Thyroid gland (tissue), 4 donors: ENCODE results near the gene FEN1. TPM values are rescaled to one million over a fixed set of nuclear protein-coding genes. Genes with fewer than 3 reads are reported as not detected.

Experiments used
- DNase-seq, 2 donors: peaks; one replicate each; pipeline ENCODE4 v3.0.0-alpha.2; 2019
- H3K27ac ChIP-seq, 3 donors: fragments of 200-600 bp; sonication (generic); 1 replicate in 2 of 3; 2 replicates in 1 of 3; pipeline ENCODE4 v1.5.1; 2016 to 2019; ENCODE audit warnings: mild to moderate bottlenecking in 1 of 3, moderate library complexity in 1 of 3
- H3K27me3 ChIP-seq: fragments of 200-600 bp; sonication (generic); one replicate; pipeline ENCODE4 v1.5.1; 2019
- H3K36me3 ChIP-seq, 2 donors: fragments of 200-600 bp; sonication (generic); one replicate each; pipeline ENCODE4 v1.5.1; 2016 to 2019
- H3K4me1 ChIP-seq, 2 donors: fragments of 200-600 bp; sonication (generic); one replicate each; pipeline ENCODE4 v1.5.1; 2017 to 2019
- H3K4me3 ChIP-seq, 3 donors: fragments of 200-600 bp; sonication (generic); replicated peaks in 1 of 3; 1 replicate in 2 of 3; 2 replicates in 1 of 3; pipeline ENCODE4 v1.5.1; 2016; ENCODE audit warnings: mild to moderate bottlenecking in 1 of 3
- H3K9me3 ChIP-seq: fragments of 200-600 bp; sonication (generic); one replicate; pipeline ENCODE4 v1.5.1; 2017
- CTCF ChIP-seq, 6 experiments: fragments of 200-600 bp in 3 of 6; fragments of 450-650 bp in 3 of 6; sonication (generic) in 3 of 6; IDR thresholded peaks; one replicate each; pipeline ENCODE4 v1.5.1; 2016 to 2019; ENCODE audit warnings: antibody characterized with exemption in 6 of 6, mild to moderate bottlenecking in 2 of 6, inconsistent platforms in 1 of 6, moderate library complexity in 1 of 6
- POLR2A ChIP-seq, 2 donors: fragments of 450-650 bp; IDR thresholded peaks; one replicate each; pipeline ENCODE4 v1.6.1; 2017; ENCODE audit warnings: antibody characterized with exemption in 2 of 2, mild to moderate bottlenecking in 2 of 2, moderate library complexity in 1 of 2
- WGBS, 2 donors: methylation state at CpG; one replicate each; pipeline ENCODE4 v1.1.5; 2017; 5-methylcytosine and 5-hydroxymethylcytosine counted together
- intact Hi-C: fragments of 100-400 bp; cut with DNase I; formaldehyde crosslinking; loops from one replicate; pipeline ENCODE4 v1.15.1; 2023
- total RNA-seq, 4 donors: library from RNA; depleted of rRNA; stranded (reverse); fragments of >200 nt; gene quantifications; one replicate each; pipeline ENCODE4 v1.2.3, GENCODE V29; 2016

Gene FEN1
- total RNA-seq, 4 donors from 2014 or later: 4.1 to 6.3 (median 5.2) TPM

GRCh38 chr11:61814247-61814957, 21.7 kb downstream of the FEN1 start:
- Histone ChIP-seq H3K9me3 (no peaks in the 10 kb centered on the region), H3K27me3 (no peaks in the 10 kb centered on the region), H3K4me3 (peak overlapping the region in 2 of 3 donors; percentile 19 to 59), H3K4me1 (peaks cover 6 to 15% of the 10 kb centered on the region in 2 donors), H3K27ac (peak overlapping the region; percentile 50 to 96 (median 55)), H3K36me3 (no peaks in the 10 kb centered on the region)
- WGBS, 2 donors: 75 to 79% methylated on average over 16 of the region's 16 CpGs
- TF ChIP-seq POLR2A (IDR thresholded peaks at IDR 0.05) (no peak), CTCF (IDR thresholded peaks at IDR 0.05) (no peak)
- intact Hi-C loops: no loop called here
- peak; percentile 17 to 22 for DNase-seq

- Histone ChIP-seq H3K27ac (peak overlapping the region; percentile 91 to 97 (median 96)), H3K4me1 (peaks cover 6 to 15% of the 10 kb centered on the region in 2 donors), H3K9me3 (no peaks in the 10 kb centered on the region), H3K36me3 (no peaks in the 10 kb centered on the region), H3K4me3 (peak overlapping the region; percentile 40 to 59 (median 53)), H3K27me3 (no peaks in the 10 kb centered on the region)
- 1% methylated on average over 31 to 41 of the region's 66 CpGs for WGBS, 2 donors
- TF ChIP-seq POLR2A (IDR thresholded peaks at IDR 0.05): peak; percentile 88 to 92
- peak in 2 of 6 experiments; percentile 9 for TF ChIP-seq CTCF (IDR thresholded peaks at IDR 0.05)
- intact Hi-C loops: no loop called here
- peak; percentile 95 to 97 for DNase-seq
Observed at GRCh38 chr11:61814958-61815789, 22.5 kb downstream of the FEN1 start.

- intact Hi-C loops: no loop called here
Observed at GRCh38 chr11:61815790-61816735, 23.4 kb downstream of the FEN1 start.

More at GRCh38 chr11:61815790-61816735, 23.4 kb downstream of the FEN1 start:
- H3K4me3 ChIP-seq: peak overlapping the region; percentile 40 to 59 (median 53)
- H3K9me3 ChIP-seq: no peaks in the 10 kb centered on the region
- H3K36me3 ChIP-seq: no peaks in the 10 kb centered on the region
- DNase-seq: peak; percentile 70 to 72
- peak overlapping the region; percentile 91 to 97 (median 96) for H3K27ac ChIP-seq
- no peaks in the 10 kb centered on the region for H3K27me3 ChIP-seq
- no peak for TF ChIP-seq POLR2A (IDR thresholded peaks at IDR 0.05)
- no peak for TF ChIP-seq CTCF (IDR thresholded peaks at IDR 0.05)
- WGBS, 2 donors: 0 to 2% methylated on average over 28 to 49 of the region's 69 CpGs
- peaks cover 6 to 15% of the 10 kb centered on the region in 2 donors for H3K4me1 ChIP-seq
